ENCODE data around the gene IZUMO4. TPM values are rescaled to one million over a fixed set of nuclear protein-coding genes. Genes with fewer than 3 reads are reported as not detected.
"Not testable (repeated sequence)": the region's sequence is repeated elsewhere in the genome, so short reads cannot be mapped to it uniquely, and the experiment has no call there.

The IZUMO4 gene
- total RNA-seq, 1 experiment from 2014 or later = 1.5 TPM

DNA sequence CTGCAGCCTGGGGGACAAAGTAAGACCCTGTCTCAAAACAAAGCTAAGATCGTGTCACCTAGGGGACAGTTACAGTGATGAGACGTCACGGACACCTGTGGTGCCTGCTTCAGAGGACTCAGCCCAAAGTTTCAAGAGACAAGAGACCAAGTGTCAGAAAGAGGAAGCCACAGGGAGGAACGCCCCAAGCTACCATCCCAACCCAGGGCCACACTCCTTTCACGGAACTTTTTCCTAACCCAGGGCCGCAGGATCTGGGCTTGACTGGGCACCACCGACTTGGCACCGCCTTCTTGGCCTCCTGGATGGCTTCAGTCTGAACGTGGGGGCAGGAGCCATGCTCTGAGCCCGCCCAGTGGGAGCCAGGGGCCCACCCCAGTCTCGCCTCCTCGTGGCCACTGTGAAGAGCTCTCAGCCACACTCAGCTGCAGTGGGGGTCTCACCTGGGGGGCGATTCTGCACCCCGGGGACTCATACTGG lies 9.1 kb upstream of the IZUMO4 start:
- intact Hi-C loops (cut with micrococcal nuclease; ENCODE audit: unreplicated experiment) = no loop called here
- Histone ChIP-seq H3K9me3 (ENCODE audit: insufficient read depth, low read depth) (no peaks in the 10 kb centered on the region), H4K20me1 (ENCODE audit: insufficient read depth) (no peaks in the 10 kb centered on the region), H3K27me3 (ENCODE audit: insufficient read depth, low read depth) (no peaks in the 10 kb centered on the region), H3K4me3 (no peak overlapping the region), H3K9me2 (ENCODE audit: insufficient read depth) (no peaks in the 10 kb centered on the region), H3F3A (ENCODE audit: insufficient read depth, low read depth) (peaks cover 13% of the 10 kb centered on the region; the same call in 1 of the 2 replicates), H3K36me3 (ENCODE audit: low read depth) (no peaks in the 10 kb centered on the region), H3K4me1 (replicated peaks; ENCODE audit: insufficient read depth) (peaks cover 36% of the 10 kb centered on the region), H2AFZ (no peak overlapping the region), H3K4me2 (no peak overlapping the region; the same call in 1 of the 2 replicates), H3K27ac (0 out of 2 replicates have a peak overlapping the region, but pooled peaks have one; percentile 32), H3K79me2 (ENCODE audit: low read depth) (no peaks in the 10 kb centered on the region; the same call in 1 of the 2 replicates)
- no TSS peak for BruUV-seq (replicated peaks)
- ChIA-PET POLR2A (ENCODE audit: unreplicated experiment) (no interaction called here), CTCF (no interaction called here)
- TF ChIP-seq, protein P1, sequence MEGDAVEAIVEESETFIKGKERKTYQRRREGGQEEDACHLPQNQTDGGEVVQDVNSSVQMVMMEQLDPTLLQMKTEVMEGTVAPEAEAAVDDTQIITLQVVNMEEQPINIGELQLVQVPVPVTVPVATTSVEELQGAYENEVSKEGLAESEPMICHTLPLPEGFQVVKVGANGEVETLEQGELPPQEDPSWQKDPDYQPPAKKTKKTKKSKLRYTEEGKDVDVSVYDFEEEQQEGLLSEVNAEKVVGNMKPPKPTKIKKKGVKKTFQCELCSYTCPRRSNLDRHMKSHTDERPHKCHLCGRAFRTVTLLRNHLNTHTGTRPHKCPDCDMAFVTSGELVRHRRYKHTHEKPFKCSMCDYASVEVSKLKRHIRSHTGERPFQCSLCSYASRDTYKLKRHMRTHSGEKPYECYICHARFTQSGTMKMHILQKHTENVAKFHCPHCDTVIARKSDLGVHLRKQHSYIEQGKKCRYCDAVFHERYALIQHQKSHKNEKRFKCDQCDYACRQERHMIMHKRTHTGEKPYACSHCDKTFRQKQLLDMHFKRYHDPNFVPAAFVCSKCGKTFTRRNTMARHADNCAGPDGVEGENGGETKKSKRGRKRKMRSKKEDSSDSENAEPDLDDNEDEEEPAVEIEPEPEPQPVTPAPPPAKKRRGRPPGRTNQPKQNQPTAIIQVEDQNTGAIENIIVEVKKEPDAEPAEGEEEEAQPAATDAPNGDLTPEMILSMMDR (conservative IDR thresholded peaks at IDR 0.05) = no peak
- no peak for TF ChIP-seq EZH2 (IDR thresholded peaks at IDR 0.05; ENCODE audit: low read depth)
- no peak for DNase-seq

DNA sequence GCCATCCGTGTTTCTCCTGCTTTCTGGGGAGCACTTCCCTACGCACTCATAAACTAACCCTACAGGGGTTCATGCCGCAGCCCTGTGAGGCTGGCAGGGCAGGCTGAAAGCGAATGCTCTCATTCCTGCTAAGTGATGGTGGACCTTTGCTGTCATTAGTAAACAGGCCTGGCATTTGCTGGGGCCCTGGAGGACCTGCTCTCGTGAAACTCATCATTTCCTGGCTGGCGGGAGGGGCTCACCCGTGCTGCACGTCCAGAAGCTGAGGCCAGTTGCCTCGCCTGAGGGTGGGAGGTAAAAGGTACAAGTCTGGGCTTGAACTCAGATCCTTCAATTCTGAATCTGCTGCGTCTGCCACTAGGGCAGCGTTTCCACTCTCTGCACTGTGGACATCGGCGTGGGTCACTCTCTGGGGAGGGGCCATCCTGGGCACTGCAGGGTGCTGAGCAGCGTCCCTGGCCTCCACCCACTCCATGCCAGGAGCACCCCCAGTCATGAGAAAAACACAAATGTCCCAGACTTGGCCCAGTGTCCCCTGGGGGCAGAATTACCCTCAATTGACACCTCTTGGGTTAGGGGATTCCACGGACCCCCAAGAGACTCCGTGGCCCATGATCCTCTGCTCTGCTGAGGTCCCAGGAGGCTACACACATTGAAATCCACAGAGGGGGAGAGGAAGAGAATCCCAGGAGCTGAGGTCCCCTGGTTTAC lies 7.6 kb upstream of the IZUMO4 start:
- H3K4me3 ChIP-seq = peak overlapping the region; percentile 8; the same call in 1 of the 2 replicates
- H3K27me3 ChIP-seq (ENCODE audit: insufficient read depth, low read depth) = no peaks in the 10 kb centered on the region
- peaks cover 36% of the 10 kb centered on the region for H3K4me1 ChIP-seq (replicated peaks; ENCODE audit: insufficient read depth)

DNA sequence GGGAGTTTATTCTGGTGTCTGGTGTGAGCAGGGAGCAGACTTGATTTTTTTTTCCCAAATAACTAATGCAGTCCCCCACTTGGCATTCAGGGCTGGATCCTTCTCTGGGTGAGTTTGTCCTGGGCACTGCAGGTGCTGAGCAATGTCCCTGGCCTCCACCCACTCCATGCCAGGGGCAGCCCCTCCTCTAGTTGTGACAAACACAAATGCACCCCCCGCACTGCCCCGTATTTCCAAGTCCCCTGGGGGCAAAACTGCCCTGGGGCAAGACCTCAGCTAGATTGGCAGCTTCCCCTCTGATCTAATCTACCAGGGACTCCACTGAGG lies 7.0 kb upstream of the IZUMO4 start:
- DNase-seq = no peak
- POLR2A ChIA-PET (ENCODE audit: unreplicated experiment) = no interaction called here
- Histone ChIP-seq H3K4me1 (replicated peaks; ENCODE audit: insufficient read depth) (peaks cover 36% of the 10 kb centered on the region), H3K27ac (peak overlapping the region; percentile 50), H3K27me3 (ENCODE audit: insufficient read depth, low read depth) (no peaks in the 10 kb centered on the region), H3K9me3 (ENCODE audit: insufficient read depth, low read depth) (no peaks in the 10 kb centered on the region), H3K79me2 (ENCODE audit: low read depth) (no peaks in the 10 kb centered on the region; the same call in 1 of the 2 replicates), H2AFZ (no peak overlapping the region), H3K36me3 (ENCODE audit: low read depth) (no peaks in the 10 kb centered on the region), H3K4me2 (peak overlapping the region; percentile 63), H3K9me2 (ENCODE audit: insufficient read depth) (no peaks in the 10 kb centered on the region), H4K20me1 (ENCODE audit: insufficient read depth) (no peaks in the 10 kb centered on the region), H3F3A (ENCODE audit: insufficient read depth, low read depth) (peaks cover 13% of the 10 kb centered on the region; the same call in 1 of the 2 replicates), H3K4me3 (peak overlapping the region; percentile 8; the same call in 1 of the 2 replicates)
- intact Hi-C loops (cut with micrococcal nuclease; ENCODE audit: unreplicated experiment) = loop anchor here (10.0 kb wide), 1 partner anchor 65 kb away; the partner anchor contains the start of gene AP3D1
- TF ChIP-seq, protein P1 (conservative IDR thresholded peaks at IDR 0.05) = no peak
- no peak for TF ChIP-seq EZH2 (IDR thresholded peaks at IDR 0.05; ENCODE audit: low read depth)
- CTCF ChIA-PET = no interaction called here
- no TSS peak for BruUV-seq (replicated peaks)

More for the DNA sequence above, 7.6 kb upstream of the IZUMO4 start:
- Histone ChIP-seq H2AFZ (no peak overlapping the region), H3K79me2 (ENCODE audit: low read depth) (no peaks in the 10 kb centered on the region; the same call in 1 of the 2 replicates), H3K9me2 (ENCODE audit: insufficient read depth) (no peaks in the 10 kb centered on the region), H3F3A (ENCODE audit: insufficient read depth, low read depth) (peaks cover 13% of the 10 kb centered on the region; the same call in 1 of the 2 replicates), H3K27ac (peak overlapping the region; percentile 50), H3K9me3 (ENCODE audit: insufficient read depth, low read depth) (no peaks in the 10 kb centered on the region), H4K20me1 (ENCODE audit: insufficient read depth) (no peaks in the 10 kb centered on the region), H3K4me2 (peak overlapping the region; percentile 63), H3K36me3 (ENCODE audit: low read depth) (no peaks in the 10 kb centered on the region)
- CTCF ChIA-PET = no interaction called here
- DNase-seq = peak in 1 of 2 experiments; percentile 34
- POLR2A ChIA-PET (ENCODE audit: unreplicated experiment) = no interaction called here
- TF ChIP-seq EZH2 (IDR thresholded peaks at IDR 0.05; ENCODE audit: low read depth) = no peak
- TF ChIP-seq, protein P1 (conservative IDR thresholded peaks at IDR 0.05) = no peak
- intact Hi-C loops (cut with micrococcal nuclease; ENCODE audit: unreplicated experiment) = no loop called here
- BruUV-seq (replicated peaks) = no TSS peak

DNA sequence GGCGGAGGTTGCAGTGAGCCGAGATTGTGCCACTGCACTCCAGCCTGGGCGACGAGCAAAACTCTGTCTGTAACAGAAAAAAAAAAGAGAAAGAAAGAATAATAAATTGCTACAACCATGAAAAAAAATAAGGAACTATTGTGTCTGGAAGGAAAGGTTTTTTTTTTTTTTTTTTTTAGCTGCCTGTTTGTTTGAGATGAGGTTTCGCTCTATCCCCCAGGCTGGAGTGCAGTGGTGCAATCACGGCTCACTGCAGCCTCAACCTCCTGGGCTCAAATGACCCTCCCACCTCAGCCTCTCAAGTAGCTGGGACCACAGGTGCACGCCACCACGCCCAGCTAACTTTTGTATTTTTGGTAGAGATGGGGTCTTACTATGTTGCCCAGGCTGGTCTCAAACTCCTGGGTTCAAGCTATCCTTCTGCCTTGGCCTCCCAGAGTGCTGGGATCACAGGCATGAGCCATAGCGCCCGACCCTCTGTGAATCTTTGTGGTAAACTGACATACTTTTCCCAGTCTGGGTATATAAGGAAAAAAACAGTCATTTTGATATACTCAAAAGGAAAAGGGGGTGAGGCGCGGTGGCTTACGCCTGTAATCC lies 4.7 kb upstream of the IZUMO4 start:
- intact Hi-C loops (cut with micrococcal nuclease; ENCODE audit: unreplicated experiment) = loop anchor here (10.0 kb wide), 1 partner anchor 63 kb away; the partner anchor contains the start of gene AP3D1
- H3K4me1 ChIP-seq (replicated peaks; ENCODE audit: insufficient read depth) = peaks cover 31% of the 10 kb centered on the region
- H3K27ac ChIP-seq; H3K4me2 ChIP-seq; H3K9me3 ChIP-seq (ENCODE audit: insufficient read depth, low read depth); H2AFZ ChIP-seq; H3F3A ChIP-seq (ENCODE audit: insufficient read depth, low read depth); H3K79me2 ChIP-seq (ENCODE audit: low read depth); H4K20me1 ChIP-seq (ENCODE audit: insufficient read depth); H3K36me3 ChIP-seq (ENCODE audit: low read depth); DNase-seq; BruUV-seq (replicated peaks); H3K27me3 ChIP-seq (ENCODE audit: insufficient read depth, low read depth); POLR2A ChIA-PET (ENCODE audit: unreplicated experiment); H3K4me3 ChIP-seq; H3K9me2 ChIP-seq (ENCODE audit: insufficient read depth): not testable (repeated sequence)
- CTCF ChIA-PET = interaction anchor here (0.6 kb wide), 1 partner anchor 74 kb away, joined by 3 read pairs; no protein-coding TSS in a partner anchor

Data from PC-9 (cell line).